Stimulated activated CD8-positive, alpha-beta memory T cell treated with anti-CD3 and anti-CD28 coated beads, Interleukin-12 subunit alpha, Interleukin-12 subunit beta, amount 100 ng/mL, for 4 hours (primary cell): ENCODE measurements around the gene SLC6A19.

ENCODE experiments used
- DNase-seq: peaks from one replicate; pipeline ENCODE4 v3.0.0-alpha.2; 2020; ENCODE audit warnings: low read depth

SLC6A19 gene

DNA sequence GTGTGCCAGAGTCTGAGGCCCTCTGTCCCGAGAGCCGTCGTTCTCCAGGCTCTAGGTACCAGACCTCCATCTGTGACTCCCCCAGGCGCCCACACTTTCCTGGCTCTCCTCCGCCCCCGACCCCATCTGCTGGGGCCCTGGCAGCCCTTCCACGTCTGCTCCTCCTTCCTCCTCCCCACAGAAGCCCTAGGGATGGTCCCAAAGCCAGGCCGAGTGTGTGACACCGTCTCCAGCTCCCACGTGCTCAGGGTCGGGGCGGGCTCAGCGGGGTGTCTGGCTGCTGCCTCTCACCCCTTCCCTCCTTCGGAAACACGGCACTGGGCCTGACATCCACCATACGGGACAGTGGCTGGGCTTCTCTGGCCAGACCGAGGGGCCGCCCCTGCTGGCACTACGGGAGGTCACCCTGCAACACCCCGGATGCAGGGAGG is 20.5 kb upstream of the SLC6A19 start:
- no peak for DNase-seq

- DNase-seq: no peak
Observed at GRCh38 chr5:1181451-1182359, 19.7 kb upstream of the SLC6A19 start.

DNA sequence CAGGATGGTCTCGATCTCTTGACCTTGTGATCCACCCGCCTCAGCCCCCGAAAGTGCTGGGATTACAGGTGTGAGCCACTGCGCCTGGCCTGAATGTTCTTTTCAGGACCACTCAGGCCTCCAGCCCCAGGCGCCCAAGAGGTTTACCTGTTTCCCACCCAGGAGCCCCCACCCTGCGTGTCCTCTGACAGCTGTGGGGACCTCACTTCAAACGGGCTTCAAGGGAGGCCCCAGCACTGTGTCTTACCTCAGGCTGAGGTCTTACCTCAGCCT is 19.1 kb upstream of the SLC6A19 start:
- DNase-seq: no peak

- no peak for DNase-seq
Observed at GRCh38 chr5:1182633-1183423, 18.6 kb upstream of the SLC6A19 start.

GRCh38 chr5:1183424-1184162 is 17.8 kb upstream of the SLC6A19 start:
- no peak for DNase-seq

- DNase-seq: no peak
Observed at GRCh38 chr5:1184163-1184470, 17.3 kb upstream of the SLC6A19 start.

DNA sequence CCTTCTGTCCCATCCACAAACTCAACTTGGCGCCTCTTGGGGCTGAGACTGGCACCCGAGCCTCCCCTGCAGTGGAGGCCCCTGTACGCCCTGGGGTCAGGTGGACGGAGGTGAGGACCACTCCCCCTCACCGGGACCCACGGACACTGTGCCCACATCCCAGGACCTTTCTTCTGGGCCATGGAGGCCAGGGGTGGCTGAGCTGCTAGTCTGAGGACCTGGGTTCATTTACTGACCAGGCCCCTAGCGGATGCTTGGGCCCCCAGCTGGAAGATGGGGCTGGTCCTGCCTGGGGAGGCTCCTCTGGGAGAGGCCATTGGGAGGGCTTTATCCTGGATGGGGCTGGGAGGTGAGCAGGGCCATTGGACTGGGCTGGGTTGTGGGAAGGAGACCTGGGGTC is 16.9 kb upstream of the SLC6A19 start:
- no peak for DNase-seq

- no peak for DNase-seq
Observed at GRCh38 chr5:1185038-1185627, 16.3 kb upstream of the SLC6A19 start.

DNA sequence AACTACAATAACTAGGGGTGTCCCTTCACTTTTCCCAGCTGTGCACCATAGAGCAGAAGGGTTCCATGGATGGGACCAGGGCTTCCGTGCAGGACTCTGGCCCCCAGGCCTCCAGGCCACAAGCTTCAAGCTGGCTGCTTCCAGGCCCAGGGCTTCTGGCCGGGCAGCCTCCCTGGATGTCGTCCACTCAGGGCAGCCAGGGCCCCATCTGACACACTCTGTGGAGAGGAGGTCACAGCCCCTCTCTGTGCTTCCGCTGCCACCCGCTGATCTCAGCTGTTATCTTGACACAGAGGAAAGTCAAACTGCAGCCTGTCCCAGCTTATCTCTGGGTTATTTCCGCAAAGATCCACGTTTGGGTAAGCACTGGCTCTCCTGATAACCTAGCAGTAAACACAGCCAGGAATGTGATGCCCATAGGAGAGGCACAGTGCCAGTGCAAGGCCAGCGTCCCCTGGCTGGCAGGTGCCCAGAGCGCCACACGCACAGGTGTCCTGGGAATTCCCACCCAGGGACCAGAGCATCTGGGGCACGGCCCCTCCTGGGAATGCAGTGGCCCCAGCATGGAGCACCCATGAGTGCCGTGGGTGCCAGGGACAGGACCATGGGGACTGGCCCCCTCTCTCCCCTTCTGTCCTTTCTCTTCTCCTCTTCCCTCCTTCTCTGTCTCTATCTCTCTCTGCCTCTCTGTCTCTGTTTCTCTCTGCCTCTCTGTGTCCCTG is 15.6 kb upstream of the SLC6A19 start:
- DNase-seq: no peak

GRCh38 chr5:1186351-1187233 is 14.8 kb upstream of the SLC6A19 start:
- DNase-seq: no peak

DNA sequence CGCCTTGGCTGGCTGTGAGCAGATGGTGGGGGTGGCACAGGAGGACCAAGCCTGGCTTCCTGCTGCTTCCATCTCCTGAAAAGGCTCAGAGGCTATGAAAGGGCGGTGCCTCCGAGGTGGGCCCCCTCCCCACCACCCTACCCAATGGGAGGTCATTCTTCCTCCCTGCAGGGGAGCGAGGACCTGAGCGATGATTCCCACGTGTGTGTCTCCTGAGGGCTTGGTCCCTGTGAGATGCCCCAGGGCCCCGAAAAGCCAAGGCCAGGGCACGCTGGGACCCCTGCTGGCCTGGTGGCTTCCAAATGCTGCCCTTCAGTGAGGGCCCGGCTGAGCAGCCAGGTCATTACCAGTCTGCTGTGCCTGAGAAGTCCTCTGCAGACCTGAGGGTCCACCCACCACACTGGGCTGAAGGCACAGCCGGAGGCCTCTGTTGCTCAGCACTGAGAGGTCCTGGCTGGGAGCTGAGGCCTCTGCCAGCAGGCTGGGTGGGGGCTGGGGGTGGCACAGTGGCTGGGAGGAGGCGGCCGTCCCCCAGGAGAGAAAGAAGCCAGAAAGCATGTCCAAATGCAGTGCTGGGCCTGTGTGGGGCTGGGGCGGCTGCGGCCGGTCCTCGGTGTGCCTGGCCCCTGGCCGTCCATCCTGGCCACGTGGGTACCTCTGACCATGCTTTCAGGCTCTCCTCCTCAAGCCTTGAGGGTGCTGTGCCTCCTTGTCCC is 14.0 kb upstream of the SLC6A19 start:
- DNase-seq: no peak

DNA sequence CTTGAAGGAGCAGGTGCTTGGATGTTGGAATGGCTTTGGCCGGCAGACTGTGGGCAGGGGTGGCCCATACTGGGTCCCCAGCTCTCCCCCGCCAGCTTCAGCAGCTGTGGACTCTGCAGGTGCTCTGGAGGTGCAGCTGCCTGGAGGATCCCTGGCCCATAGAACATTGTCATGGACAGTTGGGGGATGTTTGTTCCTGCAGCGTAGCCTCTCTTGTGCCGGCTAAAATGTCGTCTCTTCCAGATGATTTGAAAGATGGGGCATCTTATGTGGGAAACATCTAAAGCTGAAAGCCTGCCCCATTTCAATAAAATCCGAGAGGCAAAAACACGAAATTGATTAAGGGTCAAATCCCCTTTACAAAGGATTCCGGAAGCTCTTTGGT is 13.5 kb upstream of the SLC6A19 start:
- DNase-seq: no peak

GRCh38 chr5:1188464-1188863 is 12.9 kb upstream of the SLC6A19 start:
- no peak for DNase-seq

DNA sequence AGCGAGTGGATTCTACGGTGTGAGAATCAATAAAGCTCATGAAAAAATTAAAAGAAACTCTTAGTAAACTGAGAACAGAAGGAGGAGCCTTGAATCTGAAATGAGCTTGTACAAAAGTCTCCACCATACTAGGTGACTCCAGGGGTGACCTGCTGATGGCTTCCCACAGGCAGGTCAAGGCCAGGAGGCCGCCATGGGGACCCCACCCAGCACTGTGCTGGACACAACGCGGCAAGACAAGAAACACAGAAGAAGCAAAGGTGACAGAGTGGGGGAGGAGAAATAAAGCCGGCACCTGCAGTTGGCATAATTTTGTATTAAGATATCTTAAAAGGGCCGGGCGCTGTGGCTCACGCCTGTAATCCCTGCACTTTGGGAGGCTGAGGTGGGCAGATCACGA is 12.1 kb upstream of the SLC6A19 start:
- DNase-seq: no peak

- no peak for DNase-seq
Observed at GRCh38 chr5:1190278-1190677, 11.1 kb upstream of the SLC6A19 start.

DNA sequence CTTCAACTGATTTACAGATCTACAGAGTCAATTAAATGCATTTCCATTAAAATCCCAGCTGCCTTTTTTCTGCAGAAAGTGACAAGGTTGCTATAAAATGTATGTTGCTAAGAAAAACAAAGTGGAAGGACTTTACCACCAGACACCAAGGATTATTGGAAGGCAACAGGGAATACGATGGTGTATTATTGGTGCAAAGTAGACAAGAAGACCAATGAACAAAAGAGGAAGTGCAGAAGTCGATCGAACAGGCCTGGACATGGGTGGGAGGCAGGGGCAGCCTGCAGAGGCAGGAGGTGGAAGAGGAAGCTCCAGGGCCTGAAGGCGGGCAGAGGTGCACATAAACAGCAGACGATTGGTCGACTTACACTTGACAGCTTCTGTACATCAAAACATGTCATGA is 10.6 kb upstream of the SLC6A19 start:
- no peak for DNase-seq

DNA sequence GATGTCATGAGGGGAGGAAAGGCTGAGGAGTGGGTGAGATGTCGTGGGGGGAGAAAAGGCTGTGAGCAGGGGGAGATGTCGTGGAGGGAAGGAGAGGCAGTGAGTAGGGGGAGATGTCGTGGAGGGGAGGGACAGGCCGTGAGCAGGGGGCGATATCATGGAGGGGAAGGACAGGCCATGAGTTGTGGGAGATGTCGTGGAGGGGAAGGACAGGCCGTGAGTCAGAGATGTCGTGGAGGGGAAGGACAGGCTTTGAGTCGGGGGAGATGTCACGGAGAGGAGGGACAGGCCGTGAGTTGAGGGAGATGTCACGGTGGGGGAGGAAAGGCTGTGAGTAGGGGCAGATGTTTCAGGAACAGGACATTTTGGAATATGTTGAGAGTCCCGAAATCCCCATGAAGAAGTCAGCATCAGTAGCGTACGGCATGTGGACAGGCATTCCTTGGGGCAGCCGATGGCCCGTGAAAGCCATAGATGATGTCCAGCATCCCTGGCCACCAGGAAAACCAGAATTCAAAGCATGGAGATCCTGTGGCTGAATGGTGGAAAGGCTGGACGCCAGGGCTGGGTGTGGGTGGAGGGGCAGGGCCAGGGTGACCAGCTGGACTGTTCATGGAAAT is 8.3 kb upstream of the SLC6A19 start:
- DNase-seq: no peak

DNA sequence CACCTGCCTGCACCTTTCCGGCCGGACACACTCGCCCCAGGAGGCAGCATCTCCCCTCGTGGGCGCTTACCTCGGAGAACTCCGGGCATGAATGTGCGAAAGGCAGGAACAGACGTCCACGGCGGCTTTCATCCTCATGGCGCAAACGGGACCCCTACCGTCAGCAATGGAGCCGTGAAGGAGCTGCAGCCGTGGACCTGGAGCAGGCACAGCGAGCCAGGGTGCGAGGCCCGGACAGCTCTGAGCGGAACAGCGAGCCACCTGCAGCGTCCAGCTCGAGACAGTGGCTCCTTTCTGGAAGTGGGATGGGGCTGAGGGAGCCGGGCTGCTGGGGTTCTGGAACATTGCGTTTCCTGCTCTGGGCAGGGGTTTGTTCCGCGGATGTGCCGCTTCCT is 7.8 kb upstream of the SLC6A19 start:
- no peak for DNase-seq

DNA sequence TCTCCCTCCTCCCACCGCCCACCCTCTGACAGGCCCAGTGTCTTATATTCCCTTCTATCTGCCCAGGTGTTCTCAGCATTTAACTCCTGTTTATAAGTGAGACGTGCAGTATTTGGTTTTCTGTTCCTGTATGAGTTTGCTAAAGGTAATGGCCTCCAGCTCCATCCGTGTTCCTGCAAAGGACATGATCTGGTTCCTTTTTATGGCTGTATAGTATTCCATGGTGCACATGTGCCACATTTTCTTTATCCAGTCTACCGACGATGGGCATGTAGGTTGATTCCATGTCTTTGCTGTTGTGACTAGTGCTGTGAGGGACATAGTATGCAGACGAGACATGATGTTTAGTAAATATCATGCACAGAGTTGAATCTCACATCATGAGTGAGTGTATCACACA is 7.0 kb upstream of the SLC6A19 start:
- DNase-seq: no peak

DNA sequence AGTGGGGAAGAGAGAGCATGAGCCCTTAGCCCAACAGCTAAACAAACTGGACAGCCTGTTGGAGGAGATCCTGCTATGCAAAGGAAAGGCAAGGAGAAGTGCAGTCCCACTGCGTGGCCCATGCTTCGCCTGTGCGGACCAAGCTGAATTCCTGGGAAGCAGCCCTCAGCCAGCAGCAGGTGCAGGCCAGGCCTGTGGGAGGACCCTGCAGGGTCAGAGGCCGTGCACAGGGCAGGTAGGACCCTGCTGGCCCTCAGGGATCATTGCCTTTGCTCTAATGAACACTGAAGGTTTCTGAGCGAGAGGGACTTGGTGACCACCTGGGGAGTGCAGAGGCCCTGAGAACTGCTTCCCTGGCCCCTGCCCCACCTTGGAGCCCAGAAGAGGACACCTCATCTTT is 6.0 kb upstream of the SLC6A19 start:
- no peak for DNase-seq
